HEK293 (cell line): ENCODE results near the gene EFCAB11.

ENCODE experiments used
- CTCF ChIA-PET: fragments of 350-600 bp; formaldehyde crosslinking; extraction: SDS; loops from one replicate; lab custom pipeline; 2021; ENCODE audit warnings: antibody characterized with exemption; lab: Yijun Ruan, JAX
- POLR2A ChIA-PET: fragments of 300-600 bp; formaldehyde crosslinking; extraction: SDS; loops from one replicate; lab custom pipeline; 2020; ENCODE audit warnings: antibody characterized with exemption, inconsistent platforms; lab: Yijun Ruan, JAX
- H3K27ac ChIP-seq: fragments of 200-500 bp; sonication (Bioruptor generic); 2 replicates; pipeline ENCODE4 v1.5.1; 2014; ENCODE audit warnings: low read depth, low read length, control low read depth, inconsistent platforms; ENCODE audit errors: extremely low read depth
- H3K36me3 ChIP-seq, 2 experiments: fragments of 200-500 bp in 1 of 2; sonication (Bioruptor generic) in 1 of 2; 1 replicate in 1 of 2; 2 replicates in 1 of 2; pipeline ENCODE4 v1.5.1; 2014 to 2017; ENCODE audit warnings: inconsistent platforms in 2 of 2, low read length in 2 of 2; ENCODE audit not compliant: control insufficient read depth in 2 of 2, insufficient read depth in 1 of 2
- H3K4me1 ChIP-seq: fragments of 200-500 bp; sonication (Bioruptor generic); 2 replicates; pipeline ENCODE4 v1.5.1; 2014; ENCODE audit warnings: mild to moderate bottlenecking, low read length, inconsistent platforms; ENCODE audit not compliant: control insufficient read depth, insufficient read depth
- H3K4me3 ChIP-seq: 2 replicates; pipeline ENCODE4 v1.5.1; 2011; ENCODE audit warnings: low read depth, mild to moderate bottlenecking, control low read depth, low read length, moderate library complexity
- H3K9me3 ChIP-seq: fragments of 200-500 bp; sonication (Bioruptor generic); 2 replicates; pipeline ENCODE4 v1.5.1; 2014; ENCODE audit warnings: low read depth, low read length, inconsistent platforms; ENCODE audit not compliant: control insufficient read depth, insufficient read depth
- GLIS2 ChIP-seq: fragments of 450-650 bp; formaldehyde crosslinking; IDR thresholded peaks from 2 replicates; pipeline ENCODE4 v1.5.1; 2016; ENCODE audit warnings: missing biosample characterization, missing genetic modification characterization
- MYNN ChIP-seq: fragments of 450-650 bp; formaldehyde crosslinking; IDR thresholded peaks from 2 replicates; pipeline ENCODE4 v1.5.1; 2016; ENCODE audit warnings: missing biosample characterization, missing genetic modification characterization, borderline replicate concordance
- SP2 ChIP-seq: fragments of 450-650 bp; formaldehyde crosslinking; IDR thresholded peaks from 2 replicates; pipeline ENCODE4 v1.5.1; 2016; ENCODE audit warnings: missing biosample characterization, missing genetic modification characterization
- ZFP69B ChIP-seq: fragments of 450-650 bp; formaldehyde crosslinking; IDR thresholded peaks from 2 replicates; pipeline ENCODE4 v1.5.1; 2016; ENCODE audit warnings: missing biosample characterization, missing genetic modification characterization
- ZNF133 ChIP-seq: fragments of 450-650 bp; formaldehyde crosslinking; IDR thresholded peaks from 2 replicates; pipeline ENCODE4 v1.5.1; 2016; ENCODE audit warnings: missing biosample characterization, missing genetic modification characterization
- ZNF157 ChIP-seq: fragments of 450-650 bp; formaldehyde crosslinking; IDR thresholded peaks from 2 replicates; pipeline ENCODE4 v1.5.1; 2016; ENCODE audit warnings: missing biosample characterization, missing genetic modification characterization
- ZNF169 ChIP-seq: fragments of 450-650 bp; formaldehyde crosslinking; IDR thresholded peaks from 2 replicates; pipeline ENCODE4 v1.5.1; 2016; ENCODE audit warnings: missing biosample characterization, missing genetic modification characterization
- ZNF510 ChIP-seq: fragments of 450-650 bp; formaldehyde crosslinking; IDR thresholded peaks from 2 replicates; pipeline ENCODE4 v1.5.1; 2018; ENCODE audit warnings: mild to moderate bottlenecking, missing genetic modification characterization, missing biosample characterization; ENCODE audit not compliant: insufficient replicate concordance
- ZNF521 ChIP-seq: fragments of 450-650 bp; formaldehyde crosslinking; IDR thresholded peaks from 2 replicates; pipeline ENCODE4 v1.5.1; 2017; ENCODE audit warnings: missing biosample characterization, mild to moderate bottlenecking, missing genetic modification characterization
- ZNF560 ChIP-seq: fragments of 450-650 bp; formaldehyde crosslinking; IDR thresholded peaks from 2 replicates; pipeline ENCODE4 v1.5.1; 2017; ENCODE audit warnings: missing biosample characterization, missing genetic modification characterization, borderline replicate concordance
- ZNF561 ChIP-seq: fragments of 450-650 bp; IDR thresholded peaks from 2 replicates; pipeline ENCODE4 v1.5.1; 2018; ENCODE audit warnings: missing biosample characterization, missing genetic modification characterization, borderline replicate concordance
- ZNF670 ChIP-seq: fragments of 450-650 bp; formaldehyde crosslinking; IDR thresholded peaks from 2 replicates; pipeline ENCODE4 v1.5.1; 2016; ENCODE audit warnings: missing biosample characterization, missing genetic modification characterization, low read depth
- ZNF701 ChIP-seq: fragments of 450-650 bp; formaldehyde crosslinking; IDR thresholded peaks from 2 replicates; pipeline ENCODE4 v1.5.1; 2016; ENCODE audit warnings: missing biosample characterization, missing genetic modification characterization
- ZNF830 ChIP-seq: fragments of 450-650 bp; IDR thresholded peaks from 2 replicates; pipeline ENCODE4 v1.5.0; 2018; ENCODE audit warnings: missing biosample characterization, missing genetic modification characterization, low read depth, mild to moderate bottlenecking, moderate library complexity
- TF ChIP-seq, protein P1 (sequence below): fragments of 450-650 bp; formaldehyde crosslinking; IDR thresholded peaks from 2 replicates; pipeline ENCODE4 v1.5.1; 2017; ENCODE audit warnings: missing biosample characterization, missing genetic modification characterization
- TF ChIP-seq, protein P2 (sequence below): fragments of 450-650 bp; formaldehyde crosslinking; IDR thresholded peaks from 2 replicates; pipeline ENCODE4 v1.5.1; 2016; ENCODE audit warnings: missing biosample characterization, missing genetic modification characterization, low read depth
- TF ChIP-seq, protein P3 (sequence below): fragments of 450-650 bp; formaldehyde crosslinking; IDR thresholded peaks from 2 replicates; pipeline ENCODE4 v1.5.1; 2016; ENCODE audit warnings: missing biosample characterization, missing genetic modification characterization

Gene EFCAB11

DNA sequence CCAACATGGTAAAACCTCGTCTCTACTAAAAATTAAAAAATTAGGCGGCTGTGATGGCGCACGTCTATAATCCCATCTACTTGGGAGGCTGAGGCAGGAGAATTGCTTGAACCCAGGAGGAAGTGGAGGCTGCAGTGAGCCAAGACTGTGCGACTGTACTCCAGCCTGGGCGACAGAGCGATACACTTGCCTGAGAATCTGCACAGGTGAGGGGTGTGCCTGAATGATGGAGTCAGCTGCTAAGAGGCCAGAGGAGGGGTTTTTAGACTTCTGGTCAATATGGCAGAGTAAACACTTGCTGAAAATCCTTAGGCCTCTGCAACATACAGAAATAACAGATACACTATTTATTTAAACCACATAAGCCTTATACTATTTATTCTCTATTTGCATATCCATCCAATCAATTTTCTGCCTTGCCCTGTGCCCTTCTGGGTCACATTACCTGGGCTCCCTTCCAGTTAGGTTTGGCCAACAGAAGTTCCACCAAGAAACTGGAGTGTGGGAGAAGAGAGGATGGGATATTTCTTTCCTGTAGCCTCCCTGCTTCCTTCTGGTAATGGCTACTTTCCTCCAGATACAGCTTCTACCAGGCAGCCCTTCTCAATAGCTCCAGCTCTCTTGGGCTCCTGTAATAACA lies 117.6 kb downstream of the EFCAB11 start (continued):
- no peak for TF ChIP-seq SP2 (tag by site-specific recombination)
- no peak for TF ChIP-seq ZFP69B

DNA sequence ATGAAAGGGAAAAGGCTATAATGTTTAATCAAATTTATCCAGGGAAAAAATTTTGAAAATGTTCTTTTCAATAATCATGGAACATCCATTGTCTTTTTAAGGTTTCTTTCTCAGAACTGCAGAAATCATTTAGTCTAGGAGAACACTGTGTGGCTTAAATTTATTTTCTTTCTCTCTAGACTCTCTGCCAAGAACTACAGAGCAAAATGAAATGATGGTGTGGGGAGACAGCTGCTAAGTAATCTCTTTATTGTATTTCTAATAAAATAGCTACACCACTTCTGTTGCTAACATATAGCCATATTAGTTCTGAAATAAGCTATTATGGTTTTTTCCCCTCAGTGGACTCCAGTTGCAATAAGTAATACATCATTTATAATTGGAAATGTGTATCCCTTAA lies 120.9 kb downstream of the EFCAB11 start:
- TF ChIP-seq GLIS2 (tag by site-specific recombination) = no peak
- TF ChIP-seq ZNF670 (tag by site-specific recombination) = no peak
- TF ChIP-seq ZNF560 (tag by site-specific recombination) = no peak
- TF ChIP-seq, protein P1, sequence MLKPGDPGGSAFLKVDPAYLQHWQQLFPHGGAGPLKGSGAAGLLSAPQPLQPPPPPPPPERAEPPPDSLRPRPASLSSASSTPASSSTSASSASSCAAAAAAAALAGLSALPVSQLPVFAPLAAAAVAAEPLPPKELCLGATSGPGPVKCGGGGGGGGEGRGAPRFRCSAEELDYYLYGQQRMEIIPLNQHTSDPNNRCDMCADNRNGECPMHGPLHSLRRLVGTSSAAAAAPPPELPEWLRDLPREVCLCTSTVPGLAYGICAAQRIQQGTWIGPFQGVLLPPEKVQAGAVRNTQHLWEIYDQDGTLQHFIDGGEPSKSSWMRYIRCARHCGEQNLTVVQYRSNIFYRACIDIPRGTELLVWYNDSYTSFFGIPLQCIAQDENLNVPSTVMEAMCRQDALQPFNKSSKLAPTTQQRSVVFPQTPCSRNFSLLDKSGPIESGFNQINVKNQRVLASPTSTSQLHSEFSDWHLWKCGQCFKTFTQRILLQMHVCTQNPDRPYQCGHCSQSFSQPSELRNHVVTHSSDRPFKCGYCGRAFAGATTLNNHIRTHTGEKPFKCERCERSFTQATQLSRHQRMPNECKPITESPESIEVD = no peak
- TF ChIP-seq ZNF521 (tag by site-specific recombination) = no peak
- no peak for TF ChIP-seq ZNF830
- TF ChIP-seq ZNF157 (tag by site-specific recombination) = no peak
- no peak for TF ChIP-seq ZNF701 (tag by site-specific recombination)
- TF ChIP-seq ZNF561 (tag by site-specific recombination) = no peak
- TF ChIP-seq, all 188 proteins: peak for 0
- H3K36me3 ChIP-seq = no peaks in the 10 kb centered on the region
- H3K9me3 ChIP-seq = no peaks in the 10 kb centered on the region
- no peak overlapping the region for H3K4me3 ChIP-seq
- peaks cover 8% of the 10 kb centered on the region for H3K4me1 ChIP-seq
- CTCF ChIA-PET = no interaction called here
- H3K27ac ChIP-seq = no peak overlapping the region
- POLR2A ChIA-PET = no interaction called here

DNA sequence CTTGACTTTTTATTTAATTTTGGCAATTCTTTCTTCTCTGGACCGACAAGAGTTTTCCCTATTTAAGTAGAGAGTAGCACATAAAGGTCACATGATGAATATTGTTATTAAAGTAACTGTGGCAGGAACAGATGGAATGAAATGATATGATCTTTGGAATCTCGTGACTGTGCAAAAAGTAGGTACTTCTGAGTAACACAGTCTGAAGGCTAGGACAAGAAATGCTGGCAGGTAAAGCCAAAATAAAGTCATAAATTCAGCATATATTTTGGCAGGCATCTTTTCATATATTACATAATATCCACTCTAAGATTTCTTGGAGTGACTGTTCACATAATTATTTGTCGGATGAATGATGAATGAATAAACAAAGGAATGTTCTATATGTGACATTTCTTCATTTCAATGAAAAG lies 121.4 kb downstream of the EFCAB11 start:
- no peak overlapping the region for H3K27ac ChIP-seq
- no peaks in the 10 kb centered on the region for H3K9me3 ChIP-seq
- ChIA-PET CTCF (no interaction called here), POLR2A (no interaction called here)
- H3K4me1 ChIP-seq = peaks cover 8% of the 10 kb centered on the region
- no peak overlapping the region for H3K4me3 ChIP-seq
- TF ChIP-seq, protein P2, sequence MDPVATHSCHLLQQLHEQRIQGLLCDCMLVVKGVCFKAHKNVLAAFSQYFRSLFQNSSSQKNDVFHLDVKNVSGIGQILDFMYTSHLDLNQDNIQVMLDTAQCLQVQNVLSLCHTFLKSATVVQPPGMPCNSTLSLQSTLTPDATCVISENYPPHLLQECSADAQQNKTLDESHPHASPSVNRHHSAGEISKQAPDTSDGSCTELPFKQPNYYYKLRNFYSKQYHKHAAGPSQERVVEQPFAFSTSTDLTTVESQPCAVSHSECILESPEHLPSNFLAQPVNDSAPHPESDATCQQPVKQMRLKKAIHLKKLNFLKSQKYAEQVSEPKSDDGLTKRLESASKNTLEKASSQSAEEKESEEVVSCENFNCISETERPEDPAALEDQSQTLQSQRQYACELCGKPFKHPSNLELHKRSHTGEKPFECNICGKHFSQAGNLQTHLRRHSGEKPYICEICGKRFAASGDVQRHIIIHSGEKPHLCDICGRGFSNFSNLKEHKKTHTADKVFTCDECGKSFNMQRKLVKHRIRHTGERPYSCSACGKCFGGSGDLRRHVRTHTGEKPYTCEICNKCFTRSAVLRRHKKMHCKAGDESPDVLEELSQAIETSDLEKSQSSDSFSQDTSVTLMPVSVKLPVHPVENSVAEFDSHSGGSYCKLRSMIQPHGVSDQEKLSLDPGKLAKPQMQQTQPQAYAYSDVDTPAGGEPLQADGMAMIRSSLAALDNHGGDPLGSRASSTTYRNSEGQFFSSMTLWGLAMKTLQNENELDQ (tag by site-specific recombination) = no peak
- TF ChIP-seq, protein P3, sequence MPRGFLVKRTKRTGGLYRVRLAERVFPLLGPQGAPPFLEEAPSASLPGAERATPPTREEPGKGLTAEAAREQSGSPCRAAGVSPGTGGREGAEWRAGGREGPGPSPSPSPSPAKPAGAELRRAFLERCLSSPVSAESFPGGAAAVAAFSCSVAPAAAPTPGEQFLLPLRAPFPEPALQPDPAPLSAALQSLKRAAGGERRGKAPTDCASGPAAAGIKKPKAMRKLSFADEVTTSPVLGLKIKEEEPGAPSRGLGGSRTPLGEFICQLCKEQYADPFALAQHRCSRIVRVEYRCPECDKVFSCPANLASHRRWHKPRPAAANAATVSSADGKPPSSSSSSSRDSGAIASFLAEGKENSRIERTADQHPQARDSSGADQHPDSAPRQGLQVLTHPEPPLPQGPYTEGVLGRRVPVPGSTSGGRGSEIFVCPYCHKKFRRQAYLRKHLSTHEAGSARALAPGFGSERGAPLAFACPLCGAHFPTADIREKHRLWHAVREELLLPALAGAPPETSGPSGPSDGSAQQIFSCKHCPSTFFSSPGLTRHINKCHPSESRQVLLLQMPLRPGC (tag by site-specific recombination) = no peak
- TF ChIP-seq MYNN (no peak), ZNF169 (no peak), ZNF133 (tag by site-specific recombination) (no peak), ZNF510 (tag by site-specific recombination) (no peak)
- H3K36me3 ChIP-seq = no peaks in the 10 kb centered on the region
